HG03442 (cell line): ENCODE measurements around the gene KIF26B.
"Not testable (repeated sequence)": the region's sequence is repeated elsewhere in the genome, so short reads cannot be mapped to it uniquely, and the experiment has no call there.

ENCODE experiments used
- ATAC-seq: cut with Tn5 transposase; IDR thresholded peaks from one replicate; pipeline ENCODE4 v1.9.1; 2021; ENCODE audit warnings: mild to moderate bottlenecking, moderate library complexity; ENCODE audit not compliant: unreplicated experiment

Gene KIF26B

DNA sequence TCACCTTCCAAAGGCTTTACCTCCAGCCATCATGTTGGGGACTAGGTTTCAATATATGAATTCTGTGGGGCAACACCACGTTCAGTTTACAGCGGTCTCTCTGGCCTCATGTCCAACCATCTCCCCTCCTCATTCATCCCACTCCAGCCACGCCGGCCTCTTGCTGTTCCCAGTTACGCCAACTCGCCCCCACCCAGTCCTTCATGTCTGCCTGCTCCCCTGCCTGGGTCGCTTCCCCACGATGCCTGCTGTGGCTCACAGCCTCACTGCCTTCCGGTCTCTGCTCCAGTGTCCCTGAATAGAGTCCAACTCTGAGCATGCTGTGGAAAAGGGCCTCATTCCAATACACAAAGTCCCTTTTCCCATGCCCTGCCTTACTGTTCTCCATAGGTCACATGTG is 193.8 kb downstream of the KIF26B start:
- ATAC-seq, result no peak

DNA sequence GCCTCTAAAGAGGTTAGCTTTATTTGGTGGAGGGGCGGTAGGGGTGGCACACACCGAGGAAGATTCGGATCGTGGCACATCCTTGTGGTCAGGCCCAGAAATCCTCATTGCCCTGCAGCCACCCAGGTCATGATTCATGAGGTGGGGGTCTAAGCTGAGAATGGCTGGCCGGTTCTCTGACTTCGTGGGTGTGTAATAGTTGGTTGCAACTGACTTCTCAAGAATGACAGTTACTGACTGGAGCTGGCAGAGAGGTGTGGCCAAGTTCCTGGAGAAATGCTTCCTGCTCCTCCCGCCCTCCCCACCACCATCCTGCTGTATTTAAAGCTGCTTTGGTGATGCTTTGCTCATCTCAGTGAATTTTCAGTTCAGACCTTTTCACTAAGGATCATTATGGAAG is 198.6 kb downstream of the KIF26B start:
- ATAC-seq, result no peak

DNA sequence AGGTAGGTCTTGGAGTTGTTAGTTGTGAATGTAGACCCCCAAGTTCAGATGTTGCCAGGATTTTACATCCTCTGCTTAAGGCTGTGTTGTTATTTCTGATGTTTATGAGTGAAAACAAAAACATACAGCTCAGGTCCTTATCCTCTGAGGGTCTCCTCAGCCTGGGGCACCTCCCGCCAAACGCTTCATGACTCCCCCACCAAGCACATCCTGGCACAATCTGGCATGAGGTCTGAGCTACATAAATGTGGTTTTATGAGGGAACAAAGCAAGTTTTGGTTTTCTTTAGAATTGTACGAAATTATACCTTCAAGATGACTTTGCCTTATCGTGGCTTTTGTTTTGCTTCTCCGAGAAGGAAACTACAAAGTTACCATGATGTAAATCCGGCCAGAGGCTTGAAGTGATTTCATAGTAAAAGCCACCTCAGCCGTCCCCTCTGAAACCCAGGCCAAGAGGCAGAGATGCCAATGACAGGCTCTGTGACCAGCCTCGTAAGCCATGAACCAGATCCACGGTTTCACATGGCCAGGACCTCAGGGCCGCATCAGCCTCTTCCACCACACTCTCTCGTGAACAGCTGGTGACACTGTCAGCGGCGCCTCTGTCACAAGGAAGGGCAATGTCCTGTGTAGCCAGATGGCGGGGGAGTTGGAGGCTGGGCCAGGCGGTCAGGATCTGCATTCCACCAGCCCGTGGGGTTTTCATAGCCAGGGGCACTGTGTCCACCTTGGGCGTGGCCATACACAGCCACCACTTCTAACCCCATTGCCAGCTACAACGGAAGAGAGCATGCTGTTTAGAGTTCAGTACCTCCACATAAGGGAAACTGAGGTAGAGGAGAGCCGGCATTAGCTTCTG is 199.4 kb downstream of the KIF26B start:
- no peak for ATAC-seq

DNA sequence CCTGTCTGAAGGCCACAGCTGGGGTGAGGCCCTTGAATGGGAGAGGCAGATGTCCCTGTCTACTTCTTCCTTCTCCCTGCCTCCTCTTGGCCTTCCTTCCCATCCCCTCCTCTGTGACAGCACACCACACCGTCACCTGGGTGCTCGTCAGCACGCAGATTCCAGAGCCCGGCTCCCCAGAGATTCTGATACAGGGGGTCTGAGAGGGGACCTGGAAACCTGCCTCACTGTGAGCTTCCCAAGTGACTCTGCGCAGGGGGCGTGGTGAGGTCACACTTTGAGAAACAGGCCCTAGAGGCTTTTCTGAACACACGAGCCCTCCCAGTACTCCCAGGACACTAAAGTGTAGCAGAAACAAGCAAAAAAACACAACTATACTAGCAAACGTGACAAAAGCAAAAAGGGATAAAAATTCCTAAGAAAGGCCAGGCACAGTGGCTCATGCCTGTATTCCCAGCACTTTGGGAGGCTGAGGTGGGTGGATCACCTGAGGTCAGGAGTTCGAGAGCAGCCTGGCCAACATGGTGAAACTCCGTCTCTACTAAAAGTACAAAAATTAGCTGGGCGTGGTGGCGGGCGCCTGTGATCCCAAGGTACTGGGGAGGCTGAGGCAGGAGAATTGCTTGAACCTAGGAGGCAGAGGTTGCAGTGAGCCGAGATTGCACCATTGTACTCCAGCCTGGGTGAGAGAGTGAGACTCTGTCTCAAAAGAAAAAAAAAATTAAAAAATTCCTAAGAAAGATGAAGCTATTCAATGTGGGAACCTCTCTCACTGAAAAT is 201.3 kb downstream of the KIF26B start:
- ATAC-seq, result not testable (repeated sequence)

DNA sequence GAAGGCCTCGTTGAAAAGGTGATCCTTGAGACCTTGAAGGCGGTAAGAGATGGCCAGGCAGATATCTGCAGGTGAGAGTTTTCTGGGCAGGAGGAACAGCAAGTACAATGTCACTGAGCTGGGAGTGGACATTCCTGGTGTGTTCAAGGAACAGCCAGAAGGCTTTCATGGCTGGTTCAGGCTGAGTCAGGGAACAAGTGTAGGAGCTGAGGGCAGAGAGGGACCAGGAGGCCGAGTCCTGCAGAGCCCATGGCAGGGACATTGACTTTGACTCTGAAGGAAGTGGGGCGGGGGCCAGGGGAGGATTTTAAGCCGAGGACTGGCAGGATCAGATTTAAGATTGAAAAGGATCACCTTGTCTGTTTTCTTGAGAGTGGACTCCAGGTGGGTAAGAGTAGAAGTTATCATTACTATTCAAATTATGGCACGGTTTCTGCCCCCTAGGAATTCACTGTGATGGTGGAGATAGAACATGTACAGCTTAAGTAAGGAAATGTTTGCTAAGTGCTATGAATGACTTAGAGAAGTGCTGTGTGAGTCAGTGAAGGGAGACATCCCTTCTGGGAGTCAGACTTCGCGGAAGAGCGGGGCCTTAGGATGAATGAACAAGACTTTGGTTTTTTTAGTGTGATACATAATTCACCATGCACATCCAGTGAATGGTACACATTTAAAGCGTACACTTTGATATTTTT is 202.3 kb downstream of the KIF26B start:
- no peak for ATAC-seq

DNA sequence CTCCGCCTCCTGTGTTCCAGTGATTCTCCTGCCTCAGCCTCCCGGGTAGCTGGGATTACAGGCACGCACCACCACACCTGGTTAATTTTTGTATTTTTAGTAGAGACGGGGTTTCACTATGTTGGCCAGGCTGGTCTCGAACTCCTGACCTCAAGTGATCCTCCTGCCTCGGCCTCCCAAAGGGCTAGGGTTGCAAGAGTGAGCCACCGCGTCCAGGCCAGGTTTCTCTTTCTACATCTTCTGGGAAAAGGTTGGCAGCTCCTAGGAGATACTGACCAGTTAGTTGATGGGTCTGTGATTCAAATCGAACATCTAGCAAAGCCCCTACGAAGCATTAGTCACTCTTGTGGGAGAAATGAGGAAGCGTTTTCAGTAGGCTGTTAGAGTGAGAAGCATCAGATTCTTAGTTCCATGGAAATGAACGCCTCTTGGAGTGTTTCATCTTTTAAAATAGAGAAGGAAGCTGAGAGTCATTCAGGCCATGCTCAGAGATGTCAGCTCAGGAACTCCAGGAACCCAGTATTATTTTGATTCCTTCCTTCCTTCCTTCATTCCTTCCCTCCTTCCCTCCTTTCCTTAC is 204.4 kb downstream of the KIF26B start:
- not testable (repeated sequence) for ATAC-seq

DNA sequence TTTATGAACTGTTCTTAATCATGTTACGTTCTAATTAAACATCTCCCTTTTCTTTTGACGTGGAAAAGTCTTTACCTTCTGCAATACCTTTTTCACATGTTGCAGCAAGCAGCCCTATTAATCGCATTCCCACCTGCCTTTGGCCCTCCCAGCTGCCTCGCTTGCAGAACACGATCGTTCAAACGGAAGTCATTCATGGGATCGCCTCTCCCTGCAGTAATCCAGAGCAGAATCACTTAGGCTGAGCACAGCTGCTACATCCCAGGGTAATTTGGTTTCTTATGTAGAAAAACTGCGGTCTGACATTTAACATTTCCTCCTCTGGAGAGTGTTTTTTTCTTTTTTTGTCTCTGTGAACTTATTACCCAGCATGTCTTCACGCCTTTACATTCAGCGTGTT is 206.3 kb downstream of the KIF26B start:
- no peak for ATAC-seq

DNA sequence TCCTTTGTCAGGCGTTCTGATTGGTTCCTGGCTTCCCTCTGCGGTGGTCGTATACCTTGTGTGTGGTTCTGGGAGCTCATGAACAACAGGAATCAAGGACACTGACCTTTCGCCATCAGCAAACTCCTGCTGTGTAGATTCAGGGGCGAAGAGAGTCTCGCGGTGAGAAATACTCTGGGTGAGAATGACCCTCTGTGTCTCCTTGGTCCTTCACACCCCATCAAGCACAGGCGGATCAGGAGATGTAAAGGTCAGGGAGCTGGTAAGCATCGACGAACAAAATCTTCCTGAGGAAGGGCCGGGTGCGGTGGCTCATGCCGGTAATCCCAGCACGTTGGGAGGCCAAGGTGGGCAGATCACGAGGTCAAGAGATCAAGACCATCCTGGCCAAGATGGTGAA is 207.2 kb downstream of the KIF26B start:
- ATAC-seq, result no peak

DNA sequence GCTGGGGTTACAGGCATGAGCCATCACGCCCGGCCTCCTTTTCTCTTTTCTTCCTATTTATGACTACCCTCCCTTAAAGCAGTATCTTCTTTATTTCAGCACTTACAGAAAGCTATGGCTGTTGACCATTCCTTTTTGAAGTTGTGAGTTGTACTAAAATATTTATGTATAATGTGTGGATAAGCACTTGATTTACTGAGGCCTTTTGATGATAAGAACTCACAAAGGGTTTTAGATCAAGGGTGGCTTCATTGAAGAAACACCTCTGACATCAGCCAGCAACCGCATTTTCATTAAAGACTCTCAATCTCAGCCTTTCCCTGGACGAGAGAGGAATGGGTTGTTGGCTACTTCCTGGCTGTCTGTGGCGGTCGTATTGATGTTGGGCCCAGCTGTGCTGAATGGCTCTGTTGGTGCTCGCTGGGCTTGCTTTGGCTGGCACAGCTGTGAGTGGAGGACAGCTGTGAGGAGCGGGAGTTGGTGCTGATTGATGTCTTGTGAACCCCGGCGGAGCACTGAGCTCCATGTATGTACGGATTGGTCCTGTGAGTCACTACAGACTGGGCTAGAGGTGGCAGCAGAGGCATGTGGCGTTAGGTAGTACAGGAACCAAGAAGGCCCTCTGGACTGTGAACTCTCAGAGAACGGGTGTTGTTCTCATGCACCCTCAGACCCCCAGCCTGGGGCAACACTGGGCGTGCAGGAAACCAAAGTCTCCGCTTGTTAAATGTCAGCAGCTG is 208.8 kb downstream of the KIF26B start:
- no peak for ATAC-seq

DNA sequence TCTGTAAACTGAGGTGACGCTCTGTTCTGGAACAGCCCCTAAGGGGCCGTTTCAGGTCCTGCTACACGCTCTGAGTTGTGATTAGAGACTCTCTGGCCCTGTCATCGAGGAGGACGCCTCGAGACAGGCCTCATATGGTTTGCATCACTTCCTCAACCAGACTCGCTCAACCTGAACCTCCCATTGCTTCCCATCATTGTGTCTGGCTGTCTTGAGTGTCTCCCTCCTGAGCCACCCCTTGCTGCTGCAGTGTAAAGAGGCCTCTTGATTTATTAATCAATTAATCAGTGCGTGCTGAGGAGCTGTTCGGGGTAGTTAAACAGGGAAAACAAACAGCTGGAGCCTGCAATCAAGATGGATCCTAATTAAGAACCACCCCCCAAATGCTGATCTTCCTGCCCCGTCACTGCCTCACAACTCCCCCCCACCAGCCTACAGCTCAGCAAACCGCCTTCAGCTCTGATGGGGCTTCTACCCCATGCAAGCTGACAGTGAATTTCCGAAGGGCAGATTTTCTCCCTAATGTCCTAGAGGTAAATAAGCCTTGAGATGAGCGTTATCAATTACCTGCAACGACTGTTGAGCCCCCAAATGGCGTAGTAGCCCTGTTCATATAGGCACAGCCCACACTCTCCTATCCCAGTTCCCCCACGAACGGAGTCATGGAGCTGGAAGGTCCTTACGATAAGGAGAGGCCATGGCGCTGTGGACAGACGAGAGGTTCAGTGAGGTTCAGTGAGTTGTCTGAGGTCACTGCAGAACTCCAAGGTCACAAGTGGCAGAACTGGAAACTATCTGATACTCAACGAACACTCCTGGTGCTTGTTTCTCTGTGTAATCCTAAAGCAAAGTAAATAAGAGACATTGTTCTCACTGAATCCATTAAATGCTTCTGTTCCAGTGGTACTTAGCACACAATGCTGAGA is 210.6 kb downstream of the KIF26B start:
- ATAC-seq, result no peak

DNA sequence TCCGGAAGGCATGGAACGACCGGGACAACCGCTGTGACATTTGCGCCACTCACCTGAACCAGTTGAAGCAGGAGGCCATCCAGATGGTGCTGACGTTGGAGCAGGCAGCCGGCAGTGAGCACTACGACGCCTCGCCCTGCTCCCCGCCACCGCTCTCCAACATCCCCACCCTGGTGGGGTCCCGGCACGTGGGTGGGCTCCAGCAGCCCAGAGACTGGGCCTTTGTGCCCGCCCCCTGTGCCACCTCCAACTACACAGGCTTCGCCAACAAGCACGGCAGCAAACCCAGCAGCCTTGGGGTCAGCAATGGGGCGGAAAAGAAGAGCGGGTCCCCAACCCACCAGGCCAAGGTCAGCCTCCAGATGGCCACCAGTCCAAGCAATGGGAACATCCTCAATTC is 212.1 kb downstream of the KIF26B start:
- ATAC-seq, result no peak

DNA sequence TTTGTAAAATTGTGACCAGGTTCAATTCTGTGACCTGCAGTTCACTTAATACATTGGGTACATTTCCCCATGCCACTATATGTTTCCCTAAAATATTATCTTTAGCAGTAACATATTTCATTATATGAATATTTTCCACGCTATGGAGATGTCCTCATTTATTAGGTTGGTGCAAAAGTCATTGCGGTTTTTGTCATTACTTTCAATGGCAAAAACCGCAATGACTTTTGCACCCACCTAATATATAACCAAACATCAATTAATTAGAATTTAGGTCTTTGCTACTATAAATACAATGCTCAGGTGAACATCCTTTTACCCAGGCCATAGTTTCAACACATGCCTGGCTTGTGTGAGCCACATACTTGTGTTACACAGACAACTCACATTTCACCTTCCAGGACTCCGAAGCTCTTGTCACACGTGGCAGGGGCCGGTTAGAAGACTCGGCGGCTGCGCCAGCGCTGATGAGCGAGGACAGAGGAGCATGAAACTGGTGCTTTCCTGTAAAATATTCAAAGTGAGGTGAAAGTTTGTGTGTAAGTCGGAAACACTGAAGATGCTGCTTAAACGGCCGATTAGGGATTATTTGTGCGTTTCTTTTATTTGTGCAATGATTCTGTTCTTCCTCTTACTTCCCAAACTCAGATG is 215.5 kb downstream of the KIF26B start:
- no peak for ATAC-seq

DNA sequence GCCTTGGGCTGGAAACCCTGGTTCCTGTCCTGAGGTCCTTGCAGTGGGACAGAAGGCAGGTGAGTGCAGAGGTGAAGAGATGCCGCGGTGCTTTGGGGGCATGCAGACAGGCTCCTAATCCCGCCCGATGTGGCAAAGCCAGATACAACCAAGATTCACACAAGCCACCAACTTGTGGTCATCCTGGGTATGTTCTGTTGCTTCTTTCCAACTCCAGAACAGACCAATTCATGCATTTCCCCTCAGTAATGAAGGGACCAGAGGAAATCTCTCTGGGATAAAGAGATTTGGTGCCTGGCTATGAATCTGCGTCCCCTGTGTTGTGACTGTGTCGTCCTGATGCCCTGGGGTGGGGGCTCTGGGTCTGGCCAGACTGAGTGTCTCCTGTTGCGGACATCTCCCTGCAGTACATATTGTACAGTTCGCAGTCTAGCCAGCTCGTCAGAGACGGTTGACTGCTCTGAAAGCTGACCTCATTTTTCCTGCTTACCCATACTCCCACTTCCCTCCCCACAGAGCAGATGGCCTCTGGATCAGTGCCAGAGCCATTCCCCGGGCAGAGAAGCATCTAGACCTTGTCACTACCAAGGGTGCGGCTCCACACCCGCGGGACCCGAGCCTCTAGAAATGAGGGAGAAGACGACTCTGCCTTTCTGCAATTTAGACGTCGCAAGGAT is 216.3 kb downstream of the KIF26B start:
- ATAC-seq, result no peak

DNA sequence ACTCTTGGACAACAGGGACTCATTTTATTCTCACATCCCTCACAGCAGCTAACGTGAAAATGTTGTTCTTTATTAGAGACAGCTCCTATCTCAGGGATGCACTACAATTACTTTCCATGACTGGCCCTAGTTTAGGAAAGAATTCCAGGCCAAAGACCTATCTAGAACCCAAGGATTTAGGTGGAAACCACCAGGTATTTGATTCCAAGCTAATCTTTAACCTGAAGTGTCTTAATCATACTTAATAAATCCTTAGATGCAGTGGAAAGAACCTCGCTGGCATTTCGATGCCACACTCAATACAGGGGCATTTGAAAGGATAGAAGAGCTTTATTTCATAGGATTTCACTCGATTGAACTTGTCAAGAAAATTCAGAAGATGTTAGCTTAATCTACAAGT is 218.3 kb downstream of the KIF26B start:
- ATAC-seq, result no peak

DNA sequence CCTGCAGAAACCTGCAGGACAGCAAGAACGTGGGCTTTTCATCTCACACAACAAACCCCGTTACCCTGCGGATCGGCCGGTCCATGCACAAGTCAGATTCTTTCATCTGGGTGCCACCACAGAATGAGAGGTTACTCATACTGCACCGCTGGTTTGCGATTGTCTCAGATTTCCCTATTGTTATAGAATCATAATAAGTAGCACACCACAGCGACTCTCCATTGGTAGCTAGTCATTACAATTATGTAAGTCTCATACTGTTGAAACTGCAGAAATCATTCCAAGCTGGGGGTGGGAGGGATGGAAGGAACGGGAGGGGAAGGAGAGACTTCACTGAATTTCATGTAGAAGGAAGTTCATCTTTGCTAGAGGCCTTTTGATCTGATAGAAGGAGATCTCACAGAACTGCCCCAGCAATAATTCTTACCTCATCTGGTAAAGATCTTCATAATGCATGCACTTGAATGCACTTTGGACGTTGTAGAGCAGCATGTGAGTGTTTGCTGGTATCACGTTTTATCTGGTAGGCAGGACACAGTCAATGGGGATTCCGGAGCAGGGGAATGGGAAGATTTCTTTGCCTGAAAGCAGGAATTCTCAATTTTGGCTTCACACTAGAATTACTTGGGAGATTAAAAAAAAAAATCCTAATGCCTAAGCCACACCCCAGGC is 221.1 kb downstream of the KIF26B start:
- ATAC-seq, result no peak

DNA sequence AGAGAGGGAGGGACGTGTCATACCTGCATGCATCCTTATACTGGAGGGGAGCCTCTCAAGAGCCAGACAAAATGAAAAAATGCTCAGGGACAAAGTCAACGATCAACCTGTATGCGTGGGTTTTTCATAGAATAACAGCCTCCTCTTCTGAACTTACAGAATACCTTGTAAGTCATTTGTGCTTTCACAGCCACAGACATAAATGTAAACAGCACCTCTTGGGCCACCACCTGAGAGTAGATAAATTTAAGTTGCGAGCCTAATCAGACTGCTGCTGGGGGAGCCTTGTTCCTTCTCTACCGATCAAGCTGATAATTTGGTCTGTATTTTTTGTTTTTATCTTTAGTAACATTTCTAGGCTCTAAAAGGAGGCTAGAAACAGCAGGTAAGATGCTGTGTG is 223.1 kb downstream of the KIF26B start:
- no peak for ATAC-seq

DNA sequence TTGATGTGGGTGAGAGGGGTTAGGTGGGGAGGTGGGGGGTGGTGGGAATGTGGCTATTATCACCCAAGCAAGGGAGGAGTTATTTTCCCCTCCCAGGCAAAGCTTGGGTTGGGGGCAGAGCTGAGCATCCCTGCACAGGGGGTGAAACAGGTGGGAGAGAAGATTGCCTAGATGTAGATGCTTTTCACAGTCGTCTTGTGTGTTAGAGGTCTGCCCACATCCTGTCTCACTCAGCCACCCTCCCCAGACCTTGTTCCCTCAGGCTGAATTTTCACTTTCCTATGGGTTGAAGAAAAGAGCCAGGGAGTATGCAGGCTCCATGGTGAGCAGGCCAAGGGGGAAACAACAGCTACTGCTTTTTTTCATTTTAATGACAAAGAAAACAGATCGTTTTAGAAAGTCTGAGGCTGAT is 223.5 kb downstream of the KIF26B start:
- ATAC-seq, result no peak

DNA sequence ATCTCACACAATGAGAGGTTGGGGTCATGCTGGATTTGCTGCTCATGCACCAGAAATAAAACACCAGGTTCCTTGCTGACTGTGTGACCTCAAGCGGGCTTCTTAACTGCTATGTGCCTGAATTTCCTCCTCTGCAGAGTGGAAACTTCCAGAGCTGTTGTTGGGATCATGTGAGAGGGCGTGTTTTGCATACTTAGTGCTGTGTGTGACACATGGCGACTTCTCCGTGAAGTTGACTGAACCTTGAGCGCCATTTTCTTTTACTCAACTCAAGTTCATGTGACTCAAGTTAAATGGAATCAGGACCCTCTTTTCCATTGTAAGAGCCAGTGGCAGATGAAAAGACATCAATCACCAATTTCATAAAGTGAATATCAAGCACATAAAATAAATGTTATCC is 224.0 kb downstream of the KIF26B start:
- no peak for ATAC-seq
